Stimulated activated CD4-positive, alpha-beta T cell treated with anti-CD3 and anti-CD28 coated beads, Interleukin-12 subunit alpha, Interleukin-12 subunit beta, amount 100 ng/mL, for 48 hours (primary cell): Measurements from ENCODE around the gene NFS1.
A peak's percentile ranks its signal among the peaks of the same experiment; 100 is the strongest.

Experiments
- DNase-seq, 3 donors: peaks; one replicate each; pipeline ENCODE4 v3.0.0-alpha.2; 2020; ENCODE audit warnings: low read depth in 2 of 3, low spot score in 1 of 3

NFS1 gene

GRCh38 chr20:35644806-35645205 lies 54.3 kb downstream of the NFS1 start:
- no peak for DNase-seq

- DNase-seq = no peak
These were observed 56.1 kb downstream of the NFS1 start for GRCh38 chr20:35643045-35643444.

- DNase-seq = no peak
These were observed 57.4 kb downstream of the NFS1 start for GRCh38 chr20:35641743-35642142.

- DNase-seq = no peak
These were observed 58.4 kb downstream of the NFS1 start for GRCh38 chr20:35640724-35641123.

- DNase-seq = no peak
These were observed 60.4 kb downstream of the NFS1 start for GRCh38 chr20:35638751-35639150.

- DNase-seq = no peak
These were observed 61.9 kb downstream of the NFS1 start for GRCh38 chr20:35637276-35637675.

GRCh38 chr20:35636095-35636494 lies 63.1 kb downstream of the NFS1 start:
- DNase-seq = no peak

GRCh38 chr20:35635652-35636051 lies 63.5 kb downstream of the NFS1 start:
- DNase-seq = no peak

- no peak for DNase-seq
These were observed 66.5 kb downstream of the NFS1 start for GRCh38 chr20:35632539-35633115.

- no peak for DNase-seq
These were observed 68.5 kb downstream of the NFS1 start for GRCh38 chr20:35630636-35631035.

GRCh38 chr20:35629427-35630145 lies 69.6 kb downstream of the NFS1 start:
- no peak for DNase-seq

- DNase-seq = no peak
These were observed 72.0 kb downstream of the NFS1 start for GRCh38 chr20:35627121-35627520.

- no peak for DNase-seq
These were observed 72.7 kb downstream of the NFS1 start for GRCh38 chr20:35626386-35627001.

- DNase-seq = no peak
These were observed 73.4 kb downstream of the NFS1 start for GRCh38 chr20:35625584-35626385.

- no peak for DNase-seq
These were observed 77.6 kb downstream of the NFS1 start for GRCh38 chr20:35621560-35621946.

- DNase-seq = no peak
These were observed 78.2 kb downstream of the NFS1 start for GRCh38 chr20:35620818-35621559.

- peak; percentile 71 to 79 (median 73) for DNase-seq
These were observed 79.7 kb downstream of the NFS1 start for GRCh38 chr20:35619196-35620095.

GRCh38 chr20:35618263-35619131 lies 80.7 kb downstream of the NFS1 start:
- DNase-seq = peak in 1 of 3 donors; percentile 15
